Measurements from ENCODE around the gene MGAT4A.

The MGAT4A gene

GRCh38 chr2:98720286-98720685 is 10.6 kb downstream of the MGAT4A start:
- no peaks in the 10 kb centered on the region for H3K4me1 ChIP-seq (ENCODE audit: insufficient read depth, low read length, severe bottlenecking)
- H3K4me3 ChIP-seq (ENCODE audit: low read depth, low read length, poor library complexity, severe bottlenecking), result no peak overlapping the region
- no peak overlapping the region for H3K4me2 ChIP-seq (ENCODE audit: low read length)
- no peaks in the 10 kb centered on the region for H4K20me1 ChIP-seq (ENCODE audit: insufficient read depth, low read length)
- no peaks in the 10 kb centered on the region for H3F3A ChIP-seq (ENCODE audit: insufficient read depth, low read length)
- no peak overlapping the region for H3K9ac ChIP-seq (ENCODE audit: low read length)
- H3K27me3 ChIP-seq (ENCODE audit: insufficient read depth, low read length), result no peaks in the 10 kb centered on the region
- no peaks in the 10 kb centered on the region for H3K9me3 ChIP-seq (ENCODE audit: low read length)
- H3K36me3 ChIP-seq (ENCODE audit: insufficient read depth, low read length), result no peaks in the 10 kb centered on the region
- H3K27ac ChIP-seq (ENCODE audit: low read depth, low read length, poor library complexity, severe bottlenecking), result no peak overlapping the region
- no peak overlapping the region for H2AFZ ChIP-seq (ENCODE audit: low read length)
- TF ChIP-seq EZH2 (IDR thresholded peaks at IDR 0.05; ENCODE audit: borderline replicate concordance, low read length) (no peak), CTCF (IDR thresholded peaks at IDR 0.05; ENCODE audit: low read length) (no peak)
- no peaks in the 10 kb centered on the region for H3K79me2 ChIP-seq (ENCODE audit: insufficient read depth, low read length)
- H3K9me2 ChIP-seq (ENCODE audit: low read depth, low read length), result no peaks in the 10 kb centered on the region

GRCh38 chr2:98717621-98718020 is 13.3 kb downstream of the MGAT4A start:
- Histone ChIP-seq H3K4me1 (ENCODE audit: insufficient read depth, low read length, severe bottlenecking) (no peaks in the 10 kb centered on the region), H2AFZ (ENCODE audit: low read length) (no peak overlapping the region), H3F3A (ENCODE audit: insufficient read depth, low read length) (no peaks in the 10 kb centered on the region), H3K9me2 (ENCODE audit: low read depth, low read length) (no peaks in the 10 kb centered on the region), H4K20me1 (ENCODE audit: insufficient read depth, low read length) (no peaks in the 10 kb centered on the region), H3K36me3 (ENCODE audit: insufficient read depth, low read length) (no peaks in the 10 kb centered on the region), H3K4me2 (ENCODE audit: low read length) (no peak overlapping the region), H3K9me3 (ENCODE audit: low read length) (no peaks in the 10 kb centered on the region), H3K4me3 (ENCODE audit: low read depth, low read length, poor library complexity, severe bottlenecking) (no peak overlapping the region), H3K27ac (ENCODE audit: low read depth, low read length, poor library complexity, severe bottlenecking) (no peak overlapping the region), H3K27me3 (ENCODE audit: insufficient read depth, low read length) (no peaks in the 10 kb centered on the region), H3K9ac (ENCODE audit: low read length) (no peak overlapping the region), H3K79me2 (ENCODE audit: insufficient read depth, low read length) (no peaks in the 10 kb centered on the region)
- TF ChIP-seq EZH2 (IDR thresholded peaks at IDR 0.05; ENCODE audit: borderline replicate concordance, low read length) (no peak), CTCF (IDR thresholded peaks at IDR 0.05; ENCODE audit: low read length) (no peak)

GRCh38 chr2:98716786-98717185 is 14.1 kb downstream of the MGAT4A start:
- TF ChIP-seq EZH2 (IDR thresholded peaks at IDR 0.05; ENCODE audit: borderline replicate concordance, low read length), result no peak
- no peak for TF ChIP-seq CTCF (IDR thresholded peaks at IDR 0.05; ENCODE audit: low read length)
- Histone ChIP-seq H3K9me2 (ENCODE audit: low read depth, low read length) (no peaks in the 10 kb centered on the region), H3K36me3 (ENCODE audit: insufficient read depth, low read length) (no peaks in the 10 kb centered on the region), H3K27me3 (ENCODE audit: insufficient read depth, low read length) (no peaks in the 10 kb centered on the region), H3K79me2 (ENCODE audit: insufficient read depth, low read length) (no peaks in the 10 kb centered on the region), H3K27ac (ENCODE audit: low read depth, low read length, poor library complexity, severe bottlenecking) (no peak overlapping the region), H4K20me1 (ENCODE audit: insufficient read depth, low read length) (no peaks in the 10 kb centered on the region), H3F3A (ENCODE audit: insufficient read depth, low read length) (no peaks in the 10 kb centered on the region), H3K4me2 (ENCODE audit: low read length) (no peak overlapping the region), H2AFZ (ENCODE audit: low read length) (no peak overlapping the region), H3K9me3 (ENCODE audit: low read length) (no peaks in the 10 kb centered on the region), H3K4me3 (ENCODE audit: low read depth, low read length, poor library complexity, severe bottlenecking) (no peak overlapping the region), H3K4me1 (ENCODE audit: insufficient read depth, low read length, severe bottlenecking) (no peaks in the 10 kb centered on the region), H3K9ac (ENCODE audit: low read length) (no peak overlapping the region)
